HG03039 (cell line): ENCODE data around the gene NPIPB2.
"Not testable (repeated sequence)": the region's sequence is repeated elsewhere in the genome, so short reads cannot be mapped to it uniquely, and the experiment has no call there.

Experiments used
- ATAC-seq: cut with Tn5 transposase; IDR thresholded peaks from one replicate; pipeline ENCODE4 v1.9.1; 2021; ENCODE audit warnings: mild to moderate bottlenecking, moderate library complexity; ENCODE audit not compliant: unreplicated experiment

Gene NPIPB2

GRCh38 chr16:11941945-11942344 lies at the start of gene NPIPB2:
Gene NPIPB2 (minus strand): TSS chr16:11942045. CDS start chr16:11942045, 0 bp downstream.
- ATAC-seq, result not testable (repeated sequence)

- ATAC-seq, result no peak
Measured at GRCh38 chr16:11990702-11991390, 49.0 kb upstream of the NPIPB2 start.

GRCh38 chr16:11988258-11988978 lies 46.6 kb upstream of the NPIPB2 start:
- no peak for ATAC-seq

- no peak for ATAC-seq
Measured at GRCh38 chr16:11986521-11987057, 44.7 kb upstream of the NPIPB2 start.

- ATAC-seq, result no peak
Measured at GRCh38 chr16:11985250-11985649, 43.4 kb upstream of the NPIPB2 start.

GRCh38 chr16:11980136-11980844 lies 38.4 kb upstream of the NPIPB2 start:
- ATAC-seq, result no peak

GRCh38 chr16:11979013-11979672 lies 37.3 kb upstream of the NPIPB2 start:
- no peak for ATAC-seq

GRCh38 chr16:11978080-11978479 lies 36.2 kb upstream of the NPIPB2 start:
- ATAC-seq, result no peak

- no peak for ATAC-seq
Measured at GRCh38 chr16:11977376-11978041, 35.7 kb upstream of the NPIPB2 start.

GRCh38 chr16:11976850-11977375 lies 35.1 kb upstream of the NPIPB2 start:
- no peak for ATAC-seq

- ATAC-seq, result no peak
Measured at GRCh38 chr16:11973070-11973469, 31.2 kb upstream of the NPIPB2 start.

- ATAC-seq, result no peak
Measured at GRCh38 chr16:11972128-11972527, 30.3 kb upstream of the NPIPB2 start.

- ATAC-seq, result not testable (repeated sequence)
Measured at GRCh38 chr16:11970292-11970691, 28.4 kb upstream of the NPIPB2 start.

GRCh38 chr16:11968577-11968976 lies 26.7 kb upstream of the NPIPB2 start:
- ATAC-seq, result no peak

GRCh38 chr16:11967195-11967911 lies 25.5 kb upstream of the NPIPB2 start:
- no peak for ATAC-seq

GRCh38 chr16:11966173-11966572 lies 24.3 kb upstream of the NPIPB2 start:
- ATAC-seq, result no peak

GRCh38 chr16:11964761-11965551 lies 23.1 kb upstream of the NPIPB2 start, which contains the start of gene TNFRSF17:
Gene TNFRSF17 (plus strand): TSS chr16:11965210. CDS start chr16:11965325, 115 bp downstream.
- ATAC-seq, result peak; percentile 70

- no peak for ATAC-seq
Measured at GRCh38 chr16:11963706-11964105, 21.9 kb upstream of the NPIPB2 start.

GRCh38 chr16:11962978-11963377 lies 21.1 kb upstream of the NPIPB2 start:
- ATAC-seq, result not testable (repeated sequence)
